HepG2 (cell line): Measurements from ENCODE around the gene FAM163B. TPM values are rescaled to one million over a fixed set of nuclear protein-coding genes. Genes with fewer than 3 reads are reported as not detected.
A peak's percentile ranks its signal among the peaks of the same experiment; 100 is the strongest.

Source experiments
- ARID4A ChIP-seq: sonication (generic); formaldehyde crosslinking; IDR thresholded peaks from 2 replicates; pipeline ENCODE4 v1.5.0; 2020; ENCODE audit warnings: mild to moderate bottlenecking, missing genetic modification reagents, borderline replicate concordance
- CCAR2 ChIP-seq: fragments of 200-400 bp; formaldehyde crosslinking; optimal IDR thresholded peaks from 2 replicates; pipeline ENCODE3; 2018; ENCODE audit warnings: low read depth, mild to moderate bottlenecking, low read length, moderate library complexity
- CHCHD3 ChIP-seq: sonication (generic); formaldehyde crosslinking; IDR thresholded peaks from 2 replicates; pipeline ENCODE4 v1.8.0; 2022; ENCODE audit warnings: mild to moderate bottlenecking, missing genetic modification reagents, moderate library complexity
- ETS1 ChIP-seq: sonication (generic); formaldehyde crosslinking; IDR thresholded peaks from 2 replicates; pipeline ENCODE4 v1.4.0; 2020; ENCODE audit warnings: missing genetic modification reagents
- ETV6 ChIP-seq: sonication (generic); formaldehyde crosslinking; conservative IDR thresholded peaks from 2 replicates; pipeline ENCODE4 v1.4.0; 2020; ENCODE audit warnings: missing genetic modification reagents
- FOSL1 ChIP-seq: sonication (generic); formaldehyde crosslinking; IDR thresholded peaks from 2 replicates; pipeline ENCODE4 v1.9.0; 2021; ENCODE audit warnings: missing genetic modification reagents, borderline replicate concordance
- GATA4 ChIP-seq: sonication (generic); IDR thresholded peaks from 2 replicates; pipeline ENCODE4 v1.6.1; 2016; ENCODE audit warnings: antibody characterized with exemption, low read depth, borderline replicate concordance
- GZF1 ChIP-seq: sonication (generic); formaldehyde crosslinking; IDR thresholded peaks from 2 replicates; pipeline ENCODE4 v1.5.1; 2020; ENCODE audit warnings: mild to moderate bottlenecking, missing genetic modification reagents
- KDM3A ChIP-seq: IDR thresholded peaks from 2 replicates; pipeline ENCODE4 v1.6.1; 2018; ENCODE audit warnings: low read depth, missing compliant biosample characterization
- KDM5A ChIP-seq: fragments of 200-600 bp; sonication (generic); IDR thresholded peaks from 2 replicates; pipeline ENCODE4 v1.7.0; 2018; ENCODE audit warnings: antibody characterized with exemption, mild to moderate bottlenecking, low read length, borderline replicate concordance
- KLF13 ChIP-seq: sonication (generic); formaldehyde crosslinking; IDR thresholded peaks from 2 replicates; pipeline ENCODE4 v1.4.0; 2020; ENCODE audit warnings: mild to moderate bottlenecking, missing genetic modification reagents
- NCOA2 ChIP-seq: sonication (generic); formaldehyde crosslinking; IDR thresholded peaks from 2 replicates; pipeline ENCODE4 v1.8.0; 2022; ENCODE audit warnings: inconsistent platforms
- PHF5A ChIP-seq: IDR thresholded peaks from one replicate; pipeline ENCODE4 v1.6.1; 2018; ENCODE audit warnings: low read depth, missing genetic modification reagents; ENCODE audit not compliant: unreplicated experiment
- POLR2AphosphoS2 ChIP-seq: IDR thresholded peaks from 2 replicates; pipeline ENCODE4 v1.6.1; 2011; ENCODE audit warnings: low read depth, low read length, improper control_type of control experiment
- RXRA ChIP-seq: sonication (generic); formaldehyde crosslinking; IDR thresholded peaks from 2 replicates; pipeline ENCODE4 v1.5.1; 2020; ENCODE audit warnings: missing genetic modification reagents
- TARDBP ChIP-seq: sonication (generic); formaldehyde crosslinking; IDR thresholded peaks from 2 replicates; pipeline ENCODE4 v1.8.0; 2022; ENCODE audit warnings: mild to moderate bottlenecking, missing genetic modification reagents
- TCF7L2 ChIP-seq: IDR thresholded peaks from 2 replicates; pipeline ENCODE4 v1.6.1; 2011; ENCODE audit warnings: mild to moderate bottlenecking, low read depth, low read length, moderate library complexity
- UBTF ChIP-seq: sonication (generic); formaldehyde crosslinking; IDR thresholded peaks from 2 replicates; pipeline ENCODE4 v1.4.0; 2020; ENCODE audit warnings: mild to moderate bottlenecking, missing genetic modification reagents
- ZFP37 ChIP-seq: sonication (generic); formaldehyde crosslinking; IDR thresholded peaks from 2 replicates; pipeline ENCODE4 v1.4.0; 2020; ENCODE audit warnings: missing genetic modification reagents, borderline replicate concordance
- ZNF17 ChIP-seq: sonication (generic); formaldehyde crosslinking; IDR thresholded peaks from 2 replicates; pipeline ENCODE4 v1.5.0; 2020; ENCODE audit warnings: mild to moderate bottlenecking, missing genetic modification reagents
- ZNF282 ChIP-seq: fragments of 450-650 bp; IDR thresholded peaks from 2 replicates; pipeline ENCODE4 v1.6.1; 2018; ENCODE audit not compliant: partially characterized antibody
- ZNF546 ChIP-seq: sonication (generic); formaldehyde crosslinking; conservative IDR thresholded peaks from 2 replicates; pipeline ENCODE4 v1.8.1; 2023; ENCODE audit warnings: mild to moderate bottlenecking, missing genetic modification reagents
- ZNF547 ChIP-seq: sonication (generic); formaldehyde crosslinking; IDR thresholded peaks from 2 replicates; pipeline ENCODE4 v1.5.1; 2020; ENCODE audit warnings: mild to moderate bottlenecking, missing genetic modification reagents
- ZNF761 ChIP-seq: sonication (generic); formaldehyde crosslinking; conservative IDR thresholded peaks from 2 replicates; pipeline ENCODE4 v1.4.0; 2020; ENCODE audit warnings: mild to moderate bottlenecking, missing genetic modification reagents
- polyA plus RNA-seq, 8 experiments: library from polyadenylated mRNA; depleted of rRNA in 3 of 8; stranded (reverse) in 7 of 8; unstranded in 1 of 8; fragments of >200 nt; fragmentation: Illumina TruSeq in 4 of 8; extraction: Trizol in 4 of 8; gene quantifications; 2 replicates each; pipeline versions ENCODE4 v1.2.1 to v1.2.3, GENCODE V29; 2011 to 2016; ENCODE audit warnings: low read depth in 4 of 8, missing spikeins in 1 of 8, mixed read lengths in 1 of 8; ENCODE audit not compliant: insufficient read depth in 1 of 8
- total RNA-seq, 5 experiments: library from RNA; depleted of rRNA; stranded (reverse); fragments of >200 nt; fragmentation: Illumina TruSeq; extraction: Trizol; gene quantifications; 2 replicates each; pipeline ENCODE4 v1.2.3, GENCODE V29; 2016; ENCODE audit warnings: low read depth in 1 of 5

The FAM163B gene
- total and polyA plus RNA-seq, 2 of the 13 experiments (the other 11 are each of a cell fraction or from before 2014, with no cell fraction given): not detected

GRCh38 chr9:133609311-133610098, at the start of gene FAM163B (continued):
- TF ChIP-seq ARID4A (CRISPR knock-in tag): no peak; the same call in 1 of the 2 replicates
- peak; percentile 92 for TF ChIP-seq ETS1 (CRISPR knock-in tag)
- TF ChIP-seq RXRA (CRISPR knock-in tag): no peak
- TF ChIP-seq KLF13 (CRISPR knock-in tag): no peak
- no peak for TF ChIP-seq UBTF (CRISPR knock-in tag)
- TF ChIP-seq ZNF547: peak; percentile 32; the same call in 1 of the 2 replicates
- TF ChIP-seq GATA4: no peak
- no peak for TF ChIP-seq NCOA2 (CRISPR knock-in tag)
- TF ChIP-seq CHCHD3 (CRISPR knock-in tag): no peak
- no peak for TF ChIP-seq ZNF761 (CRISPR knock-in tag)
- TF ChIP-seq POLR2AphosphoS2: no peak
- TF ChIP-seq ZFP37 (CRISPR knock-in tag): no peak
- no peak for TF ChIP-seq FOSL1
- TF ChIP-seq ZNF282: no peak
- no peak for TF ChIP-seq ZNF17 (CRISPR knock-in tag)
- no peak; the same call in 1 of the 2 replicates for TF ChIP-seq KDM5A
- TF ChIP-seq PHF5A: no peak
- 0 out of 2 replicates have a peak, but pooled peaks have one; percentile 42 for TF ChIP-seq ETV6 (CRISPR knock-in tag)
- no peak for TF ChIP-seq TCF7L2
- no peak for TF ChIP-seq CCAR2
- TF ChIP-seq GZF1 (CRISPR knock-in tag): no peak
- no peak for TF ChIP-seq KDM3A (CRISPR knock-in tag)
- TF ChIP-seq ZNF546 (CRISPR knock-in tag): no peak
- no peak for TF ChIP-seq TARDBP (CRISPR knock-in tag)
